SIG-M5 treated with dmso at 0.1 percent for 504 hours (cell line): Measurements from ENCODE around the gene MT1H.

Source experiments
- DNase-seq: peaks from one replicate; lab custom pipeline; 2025; ENCODE audit not compliant: unreplicated experiment; lab: John Stamatoyannopoulos, UW

The MT1H gene

DNA sequence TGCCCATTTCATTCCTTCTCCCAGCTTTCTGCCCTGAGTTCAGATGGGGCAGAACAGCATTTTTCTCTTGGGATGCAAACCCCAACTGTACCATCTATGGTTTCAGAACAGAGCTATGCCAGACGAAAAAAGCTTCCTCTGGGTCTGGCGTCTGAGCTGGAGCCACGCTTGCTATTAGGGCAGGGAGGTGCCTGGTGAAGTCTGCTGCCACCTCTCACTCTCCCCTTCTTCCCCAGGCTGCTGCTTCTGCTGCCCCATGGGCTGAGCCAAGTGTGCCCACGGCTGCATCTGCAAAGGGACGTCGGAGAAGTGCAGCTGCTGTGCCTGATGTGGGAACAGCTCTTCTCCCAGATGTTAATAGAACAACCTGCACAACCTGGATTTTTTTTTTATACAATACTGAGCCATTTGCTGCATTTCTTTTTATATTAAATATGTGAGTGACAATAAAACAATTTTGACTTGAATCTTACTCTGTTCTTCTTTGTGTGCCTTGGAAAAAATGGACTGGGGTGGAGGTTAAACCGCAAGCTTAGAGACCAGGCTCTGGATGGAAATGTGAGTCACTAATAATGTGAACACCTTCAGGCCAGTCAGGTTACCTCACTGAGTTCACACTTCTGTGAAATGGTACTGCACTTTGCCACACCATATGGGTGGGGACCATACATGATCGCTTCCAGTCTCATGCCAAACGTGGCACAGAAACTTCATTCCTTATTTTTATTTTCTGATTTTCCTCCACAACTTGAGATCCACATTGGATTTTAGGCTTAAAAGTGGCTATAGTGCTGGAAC, 32.8 kb upstream of the MT1H start:
- DNase-seq = no peak

DNA sequence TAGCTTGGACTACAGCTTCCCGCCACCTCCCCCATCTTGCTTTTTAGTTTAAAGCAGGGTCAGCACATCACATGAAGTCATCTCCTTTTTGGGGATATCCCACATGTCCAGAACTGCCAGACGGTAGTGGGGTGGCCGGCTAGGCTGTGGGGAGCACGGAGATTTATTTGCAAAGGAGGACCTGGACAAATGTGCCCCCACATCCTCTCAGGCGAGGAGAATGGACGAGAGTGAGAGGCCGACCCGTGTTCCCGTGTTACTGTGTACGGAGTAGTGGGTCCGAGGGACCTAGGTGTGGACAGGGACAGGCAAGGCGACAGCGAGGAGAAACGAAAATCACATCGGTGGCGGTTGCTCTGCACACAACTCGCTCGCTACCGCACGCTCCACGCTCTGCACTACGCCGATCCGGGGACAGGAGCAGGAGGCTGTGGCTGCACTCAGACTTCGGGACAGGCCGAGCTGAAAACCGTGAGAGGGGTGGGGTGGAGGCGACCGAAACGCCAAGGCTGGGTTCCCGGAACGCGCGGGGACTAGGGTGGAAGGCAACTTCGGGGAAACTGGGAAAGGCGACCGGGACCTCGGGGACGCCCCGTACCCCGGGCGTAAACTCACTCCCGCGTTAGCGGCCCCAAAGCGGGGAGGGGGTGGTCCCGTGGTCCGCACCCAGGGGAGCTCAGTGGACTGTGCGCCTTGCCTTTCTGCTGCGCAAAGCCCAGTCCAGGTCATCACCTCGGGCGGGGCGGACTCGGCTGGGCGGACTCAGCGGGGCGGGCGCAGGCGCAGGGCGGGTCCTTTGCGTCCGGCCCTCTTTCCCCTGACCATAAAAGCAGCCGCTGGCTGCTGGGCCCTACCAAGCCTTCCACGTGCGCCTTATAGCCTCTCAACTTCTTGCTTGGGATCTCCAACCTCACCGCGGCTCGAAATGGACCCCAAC, 31.5 kb upstream of the MT1H start, which contains the start of gene MT1A:
TSS of gene MT1A (plus strand) at position 853 of the 937 bp plus-strand sequence. CDS start at position 926, 73 bp downstream.
- no peak for DNase-seq

DNA sequence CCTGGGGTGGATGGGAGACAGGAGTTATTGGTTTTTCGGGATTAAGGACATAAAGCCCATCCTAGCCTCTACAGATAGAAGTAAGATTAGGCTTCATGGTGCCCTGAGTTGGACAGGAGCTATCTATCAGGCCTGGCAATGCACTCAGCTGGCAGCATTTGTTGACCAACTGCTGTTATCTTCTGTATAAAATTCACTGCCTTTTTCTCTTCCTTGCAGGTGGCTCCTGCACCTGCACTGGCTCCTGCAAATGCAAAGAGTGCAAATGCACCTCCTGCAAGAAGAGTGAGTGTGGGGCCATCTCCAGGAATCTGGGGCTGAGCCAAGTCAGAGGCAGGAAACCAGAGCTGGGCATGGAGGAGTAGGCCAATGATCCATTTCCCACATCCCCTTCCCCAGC, 30.6 kb upstream of the MT1H start:
- no peak for DNase-seq

DNA sequence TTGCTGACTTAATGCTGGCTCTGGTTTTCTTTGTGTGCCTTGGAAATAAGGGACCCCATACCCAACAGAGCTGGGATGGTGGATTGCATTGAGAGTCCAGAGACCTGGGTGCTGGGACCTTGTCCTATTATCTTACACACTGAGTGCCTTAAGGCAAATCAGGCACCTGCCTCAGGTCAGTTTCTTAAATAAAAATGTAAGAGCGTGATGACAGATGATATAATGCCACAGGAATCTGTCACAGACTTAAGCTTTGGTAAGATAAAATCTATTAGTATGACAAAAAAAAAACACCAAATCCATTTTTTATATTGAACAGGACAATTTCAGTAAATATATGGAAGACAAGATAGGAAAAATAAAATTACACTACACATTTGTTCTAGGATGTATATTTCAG, 29.5 kb upstream of the MT1H start:
- no peak for DNase-seq

DNA sequence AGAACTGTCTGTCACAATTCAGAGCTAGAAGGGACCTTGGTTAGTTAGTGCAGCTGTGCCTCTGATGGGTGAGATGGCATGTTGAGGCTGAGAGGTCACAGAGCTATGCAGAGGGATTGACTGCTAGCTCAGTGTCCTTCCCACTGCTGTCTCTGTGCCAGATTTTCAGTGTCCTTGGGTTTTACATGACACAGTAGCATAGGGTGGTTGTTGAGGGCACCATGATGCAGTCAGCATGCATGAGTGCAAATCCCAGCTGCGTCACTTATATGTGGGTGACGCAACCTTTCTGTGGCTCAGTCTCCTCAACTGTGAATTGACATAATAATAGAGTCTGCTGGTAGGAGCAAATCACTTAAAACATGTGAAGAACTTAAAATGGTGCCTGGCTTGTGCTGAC, 28.4 kb upstream of the MT1H start:
- no peak for DNase-seq

DNA sequence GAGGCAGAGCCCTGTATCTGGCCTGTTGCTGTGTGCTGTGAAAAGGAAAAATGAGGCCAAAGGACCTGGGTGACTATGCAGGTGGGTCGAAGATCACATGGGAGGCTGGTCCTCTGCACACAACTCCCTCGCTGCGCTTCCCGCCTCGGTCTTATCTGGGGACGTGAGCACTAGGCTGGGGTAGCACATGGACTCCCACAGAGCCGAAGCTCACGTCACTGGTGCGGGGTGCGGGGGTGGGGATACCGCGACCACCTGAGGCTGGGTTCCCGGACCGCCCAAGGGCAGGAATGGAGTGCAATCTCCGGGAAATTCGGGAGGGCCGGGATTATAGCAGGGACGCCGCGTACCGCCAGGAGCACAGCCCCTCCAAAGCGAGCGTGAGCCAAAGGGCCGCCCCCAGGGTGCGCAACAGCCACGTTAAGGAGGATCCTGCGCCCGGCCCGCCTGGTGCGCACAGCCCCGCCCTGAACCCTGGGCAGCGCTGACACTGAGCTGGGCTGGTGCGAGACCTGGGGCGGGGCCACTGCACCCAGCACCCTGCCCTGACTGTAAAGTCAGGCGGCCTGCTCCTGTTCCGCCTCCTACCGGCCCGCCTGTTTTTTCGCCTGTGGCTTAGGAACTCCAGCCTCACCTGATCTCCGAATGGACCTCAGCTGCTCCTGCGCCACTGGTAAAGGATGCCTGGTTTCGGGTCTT, 26.4 kb upstream of the MT1H start:
- peak; percentile 54 for DNase-seq

DNA sequence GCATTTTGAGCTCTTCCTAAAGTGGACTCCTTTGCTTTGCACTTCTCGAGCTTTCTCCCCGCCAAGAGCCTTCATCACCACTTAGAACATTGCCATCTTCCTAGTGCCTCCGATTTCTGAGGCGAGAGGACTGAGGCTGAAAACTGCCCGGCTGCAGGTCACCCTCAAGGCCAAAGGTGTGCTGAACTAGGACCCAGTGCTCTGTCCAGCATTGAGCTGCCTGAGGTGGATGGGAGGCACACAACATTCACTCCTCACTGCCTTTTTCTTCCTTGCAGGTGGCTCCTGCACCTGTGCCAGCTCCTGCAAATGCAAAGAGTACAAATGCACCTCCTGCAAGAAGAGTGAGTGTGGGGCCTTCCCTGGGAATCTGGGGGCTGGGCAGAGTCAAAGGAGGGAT, 25.8 kb upstream of the MT1H start:
- no peak for DNase-seq

DNA sequence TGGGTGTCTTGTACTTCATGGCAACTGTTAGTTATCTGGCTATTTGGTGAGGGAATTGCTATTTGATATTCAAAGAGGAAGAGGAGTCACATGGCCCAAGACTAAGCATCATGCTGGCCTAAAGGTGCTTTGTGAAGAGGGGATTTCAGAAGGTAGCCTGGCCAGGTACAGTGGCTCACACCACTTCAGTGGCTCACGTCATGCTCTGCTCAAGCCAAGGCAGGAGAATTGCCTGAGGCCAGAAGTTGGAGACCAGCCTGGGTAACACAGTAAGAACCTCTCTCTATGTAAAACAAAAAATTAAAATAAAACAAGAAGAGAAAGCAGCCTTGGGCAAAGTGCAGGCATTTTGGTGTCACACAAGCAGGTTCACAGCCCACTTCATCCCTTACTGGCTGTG, 24.3 kb upstream of the MT1H start:
- DNase-seq = no peak

DNA sequence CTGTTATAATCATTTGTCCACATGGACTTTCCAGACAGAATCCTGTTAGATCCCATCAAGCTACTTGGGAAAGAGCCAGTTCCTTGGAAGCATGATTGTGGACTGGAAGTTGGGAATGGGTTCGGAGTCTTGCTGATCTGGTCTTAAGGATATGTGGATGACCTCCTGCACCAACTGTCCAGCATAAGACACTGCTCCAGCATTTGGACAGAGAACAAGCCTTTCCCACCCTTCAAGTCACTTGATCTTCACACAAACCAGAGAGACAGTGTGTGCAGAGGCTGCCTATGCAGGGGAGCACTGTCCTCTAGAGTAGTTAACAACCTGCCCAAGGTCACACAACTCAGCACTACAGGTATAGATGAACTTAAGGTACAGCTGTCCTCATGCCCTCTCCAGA, 23.8 kb upstream of the MT1H start:
- DNase-seq = no peak

DNA sequence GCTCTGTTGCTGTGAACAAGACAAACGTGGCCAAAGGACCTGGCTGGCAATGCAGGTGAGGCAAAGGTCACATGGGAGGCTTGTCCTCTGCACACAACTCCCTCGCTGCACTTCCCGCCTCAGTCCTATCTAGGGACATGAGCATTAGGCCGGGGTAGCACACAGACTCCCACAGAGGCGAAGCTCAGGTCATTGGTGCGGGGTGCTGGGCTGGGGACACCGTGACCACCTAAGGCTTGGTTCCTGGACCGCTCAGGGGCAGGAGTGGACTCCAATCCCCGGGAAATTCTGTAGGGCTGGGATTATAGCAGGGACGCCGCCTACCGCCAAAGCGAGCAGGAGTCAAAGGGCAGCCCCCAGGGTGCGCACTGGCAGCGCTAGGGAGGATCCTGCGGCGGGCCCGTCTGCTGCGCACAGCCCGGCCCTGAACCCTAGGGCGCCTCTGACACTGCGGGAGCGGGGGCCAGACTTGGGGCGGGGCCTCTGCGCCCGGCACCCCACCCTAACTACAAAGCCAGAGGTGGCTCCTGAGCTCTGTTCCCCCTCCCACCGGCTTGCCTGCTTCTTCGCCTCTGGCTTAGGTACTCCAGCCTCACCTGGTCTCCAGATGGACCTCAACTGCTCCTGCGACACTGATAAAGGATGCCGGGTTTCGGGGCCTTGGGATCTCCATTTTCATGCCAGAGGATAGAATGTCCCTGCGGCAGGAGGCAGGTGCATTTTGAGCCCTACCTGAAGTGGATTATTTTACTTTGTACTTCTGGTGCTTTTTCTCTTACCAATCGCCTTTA, 21.8 kb upstream of the MT1H start:
- DNase-seq = no peak

DNA sequence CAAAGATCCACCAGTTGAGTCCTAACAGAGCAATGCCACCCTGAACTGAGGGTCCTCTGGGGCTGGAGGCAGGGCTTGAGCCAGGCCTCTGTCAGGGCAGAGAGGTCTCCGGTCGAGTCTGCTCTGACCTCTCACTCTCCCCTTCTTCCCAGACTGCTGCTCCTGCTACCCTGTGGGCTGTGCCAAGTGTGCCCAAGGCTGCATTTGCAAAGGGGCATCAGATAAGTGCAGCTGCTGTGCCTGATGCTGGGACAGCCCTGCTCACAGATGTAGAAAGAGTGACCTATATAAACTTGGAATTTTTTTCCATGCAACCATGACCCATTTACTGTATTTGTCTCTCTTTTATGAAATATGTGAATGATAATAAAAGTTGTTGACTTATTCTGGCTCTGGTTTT, 20.3 kb upstream of the MT1H start:
- no peak for DNase-seq

DNA sequence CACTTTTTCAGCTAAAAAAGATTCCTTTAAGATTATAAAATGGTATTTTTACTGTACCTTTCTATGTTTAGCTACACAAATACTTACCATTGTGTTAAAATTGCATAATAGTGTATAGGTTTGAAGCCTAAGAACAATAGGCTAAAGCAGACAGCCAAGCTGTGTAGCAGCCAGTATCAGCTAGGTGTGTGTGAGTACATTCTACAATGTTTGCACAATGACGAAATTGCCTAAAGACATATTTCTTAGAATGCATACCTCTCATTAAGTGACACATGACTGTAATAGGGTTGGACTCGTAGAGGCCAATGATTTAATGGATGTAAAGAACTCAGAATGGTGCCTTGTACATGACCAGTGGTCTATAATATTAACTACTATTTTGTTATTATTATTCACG, 19.8 kb upstream of the MT1H start:
- no peak for DNase-seq

DNA sequence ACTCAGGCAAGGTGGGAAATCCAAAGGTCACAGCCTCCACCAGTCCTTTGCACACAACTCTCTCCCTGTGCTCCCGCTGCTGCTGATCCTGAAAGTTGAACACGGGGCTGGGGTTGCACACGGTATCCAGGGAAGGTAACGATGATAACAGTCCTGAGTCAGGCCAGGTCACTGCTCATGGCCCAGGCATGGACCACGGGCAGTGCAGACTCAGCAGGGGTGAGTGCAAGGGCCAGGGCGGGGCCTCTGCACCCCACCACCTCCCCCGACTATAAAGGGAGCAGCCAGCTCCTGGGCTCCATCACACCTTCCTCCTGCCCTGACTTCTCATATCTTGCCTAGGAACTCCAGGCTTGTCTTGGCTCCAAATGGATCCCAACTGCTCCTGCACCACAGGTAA, 18.0 kb upstream of the MT1H start, which contains the start of gene MT1B:
TSS of gene MT1B (plus strand) at position 301 of the 400 bp plus-strand sequence. CDS start at position 369, 68 bp downstream.
- DNase-seq = no peak

DNA sequence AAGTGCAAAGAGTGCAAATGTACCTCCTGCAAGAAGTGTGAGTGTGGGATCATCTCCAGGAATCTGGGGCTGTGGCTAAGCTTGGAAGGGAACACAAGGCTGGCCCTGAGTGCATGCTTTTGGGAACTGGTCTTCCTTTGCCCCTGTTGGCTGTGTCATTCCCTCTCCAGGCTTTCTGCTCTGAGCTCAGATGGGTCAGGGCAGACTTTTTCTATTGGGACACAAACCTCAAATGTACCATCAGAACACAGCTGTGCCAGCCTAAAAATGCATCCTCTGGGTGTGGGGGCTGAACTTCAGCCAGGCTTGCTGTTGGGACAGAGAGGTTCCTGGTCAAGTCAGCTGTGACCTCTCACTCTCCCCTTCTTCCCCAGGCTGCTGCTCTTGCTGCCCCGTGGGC, 17.0 kb upstream of the MT1H start:
- no peak for DNase-seq

DNA sequence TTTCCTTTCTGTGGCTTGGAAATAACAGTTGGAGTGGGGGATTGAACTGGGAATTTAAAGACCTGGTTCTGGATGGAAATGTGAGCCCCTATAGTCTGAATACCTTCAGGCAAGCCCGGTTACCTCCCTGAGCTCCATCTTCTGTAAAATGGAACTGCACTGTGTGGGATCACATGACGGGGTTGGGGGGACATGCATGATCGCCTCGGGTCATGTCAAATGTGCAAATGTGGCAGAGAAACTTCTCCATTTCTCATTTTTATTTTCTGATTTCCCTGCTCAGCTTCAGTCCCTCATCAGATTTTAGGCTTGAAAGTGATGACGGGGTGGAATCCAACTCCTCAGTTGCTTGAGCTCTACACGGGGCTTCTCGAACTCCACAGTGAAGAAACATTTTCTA, 16.4 kb upstream of the MT1H start:
- no peak for DNase-seq

DNA sequence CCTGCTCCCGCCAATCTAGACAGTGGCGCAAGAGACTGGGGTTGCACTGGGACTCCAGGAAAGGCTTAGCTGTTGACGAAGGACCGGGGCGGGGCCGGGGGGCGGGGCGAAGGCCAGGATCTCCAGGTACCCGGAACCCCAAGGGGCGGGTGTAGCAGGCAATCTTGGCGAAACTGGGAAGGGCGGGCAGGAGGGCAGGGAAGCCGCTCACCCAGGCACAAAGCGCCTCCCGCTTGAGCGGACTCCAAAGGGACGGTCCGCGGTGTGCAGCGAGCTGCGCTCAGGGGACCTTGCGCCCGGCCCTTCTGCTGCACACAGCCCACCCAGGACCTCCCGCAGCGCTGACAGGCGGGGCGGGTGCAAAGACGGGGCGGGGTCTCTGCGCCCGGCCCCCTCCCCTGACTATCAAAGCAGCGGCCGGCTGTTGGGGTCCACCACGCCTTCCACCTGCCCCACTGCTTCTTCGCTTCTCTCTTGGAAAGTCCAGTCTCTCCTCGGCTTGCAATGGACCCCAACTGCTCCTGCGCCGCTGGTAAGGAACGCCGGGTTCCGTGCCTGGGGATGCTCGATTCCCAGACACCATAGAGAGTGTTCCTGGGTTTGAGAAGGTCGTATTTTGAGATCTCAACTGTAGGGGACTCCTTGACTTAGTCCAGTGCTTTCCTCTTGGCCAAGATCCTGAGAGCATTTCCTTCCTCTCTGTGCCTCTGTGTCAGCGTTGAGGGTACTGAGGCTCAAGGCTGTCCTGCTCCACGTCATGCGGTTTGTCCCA, 11.9 kb upstream of the MT1H start, which contains the start of gene MT1F:
TSS of gene MT1F (plus strand) at position 405 of the 772 bp plus-strand sequence. CDS start at position 505, 100 bp downstream.
- peak; percentile 78 for DNase-seq

DNA sequence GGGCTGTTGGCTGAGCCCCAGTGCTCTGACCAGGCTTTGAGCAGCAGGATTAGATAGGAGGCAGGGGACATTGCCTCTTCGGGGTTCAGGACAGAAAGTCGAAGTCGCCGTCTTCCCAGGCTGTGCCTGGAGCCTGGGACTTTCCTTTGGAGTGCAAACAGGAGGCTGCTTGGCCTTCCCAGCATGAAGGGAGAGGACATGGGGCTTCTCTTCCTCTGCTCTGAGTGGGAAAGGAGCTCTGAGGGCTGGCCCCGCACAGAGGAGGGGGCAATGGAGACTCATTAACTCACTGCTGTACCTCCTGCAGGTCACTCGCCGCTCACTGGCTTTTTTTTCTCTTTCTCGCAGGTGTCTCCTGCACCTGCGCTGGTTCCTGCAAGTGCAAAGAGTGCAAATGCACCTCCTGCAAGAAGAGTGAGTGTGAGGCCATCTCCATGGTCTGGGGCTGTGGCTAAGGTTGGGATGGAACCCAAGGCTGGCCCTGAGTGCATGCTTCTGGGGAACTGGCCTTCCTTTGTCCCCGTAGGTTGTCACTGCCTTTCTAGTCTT, 11.2 kb upstream of the MT1H start:
- DNase-seq = no peak

DNA sequence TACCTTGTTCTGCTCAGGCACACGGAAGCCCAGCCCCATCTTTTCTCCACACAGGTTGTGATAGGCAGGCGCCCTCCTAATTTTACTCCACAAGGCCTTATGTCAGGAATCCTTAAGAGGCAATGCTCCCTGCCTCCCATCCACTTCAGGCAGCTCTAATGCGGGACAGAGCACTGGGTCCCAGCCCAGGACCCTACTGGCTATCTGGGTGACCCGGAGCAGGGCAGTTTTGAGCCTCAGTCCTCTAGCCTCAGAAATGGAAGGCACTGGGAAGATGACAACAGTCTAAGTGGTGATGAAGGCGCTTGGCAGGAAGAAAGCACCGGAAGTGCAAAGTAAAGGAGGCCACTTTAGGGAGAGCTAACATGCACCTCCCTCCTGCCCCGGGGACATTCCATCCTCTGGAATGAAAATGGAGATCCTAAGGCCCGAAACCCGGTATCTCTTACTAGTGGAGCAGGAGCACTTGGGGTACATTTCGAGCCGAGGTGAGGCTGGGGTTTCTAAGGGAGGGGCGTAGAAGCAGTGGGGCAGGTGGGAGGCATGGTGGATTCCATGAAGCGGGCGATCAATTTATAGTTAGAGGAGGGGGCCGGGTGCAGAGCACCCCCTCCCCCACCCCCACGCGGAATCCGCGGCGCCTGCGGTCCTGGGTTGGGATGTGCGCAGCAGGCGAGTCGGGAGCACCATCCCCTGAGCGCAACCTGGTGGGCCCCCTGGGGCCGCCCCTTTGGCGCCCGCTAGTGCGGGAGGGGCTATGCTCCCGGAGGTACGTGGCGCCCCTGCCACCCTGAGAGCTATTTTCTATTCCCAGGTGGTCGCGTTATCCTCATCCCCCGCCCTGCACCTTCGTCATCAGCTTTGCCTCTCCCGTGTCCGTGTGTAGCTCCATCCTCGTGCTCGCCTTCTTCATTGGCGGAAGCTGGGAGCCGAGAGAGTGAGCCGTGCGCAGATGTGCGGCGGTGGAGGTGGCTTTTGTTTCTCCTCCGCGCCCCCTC, 7.0 kb upstream of the MT1H start:
- DNase-seq = no peak
